BLaER1 (cell line): ENCODE results near the gene DMRT2.

ENCODE experiments used
- H3K27ac ChIP-seq: shearing (Covaris generic); formaldehyde crosslinking; 2 replicates; pipeline ENCODE4 v1.8.1; 2022
- H3K27me3 ChIP-seq: shearing (Covaris generic); formaldehyde crosslinking; 2 replicates; pipeline ENCODE4 v1.8.1; 2022
- H3K36me3 ChIP-seq: shearing (Covaris generic); formaldehyde crosslinking; 2 replicates; pipeline ENCODE4 v1.8.1; 2022
- H3K4me1 ChIP-seq: shearing (Covaris generic); formaldehyde crosslinking; 2 replicates; pipeline ENCODE4 v1.8.1; 2022
- H3K4me2 ChIP-seq: shearing (Covaris generic); formaldehyde crosslinking; 2 replicates; pipeline ENCODE4 v1.8.1; 2022
- H3K4me3 ChIP-seq: shearing (Covaris generic); formaldehyde crosslinking; 2 replicates; pipeline ENCODE4 v1.8.1; 2022
- H3K9ac ChIP-seq: shearing (Covaris generic); formaldehyde crosslinking; 2 replicates; pipeline ENCODE4 v1.8.1; 2022
- H3K9me3 ChIP-seq: shearing (Covaris generic); formaldehyde crosslinking; 2 replicates; pipeline ENCODE4 v1.8.1; 2022
- H4K20me1 ChIP-seq: shearing (Covaris generic); formaldehyde crosslinking; 2 replicates; pipeline ENCODE4 v1.8.1; 2022
- Cebpa-rat ChIP-seq: shearing (Covaris generic); IDR thresholded peaks from 2 replicates; pipeline ENCODE4 v1.8.1; 2022

The DMRT2 gene

GRCh38 chr9:1083325-1083913 lies 33.3 kb downstream of the DMRT2 start:
- Histone ChIP-seq H4K20me1 (no peaks in the 10 kb centered on the region), H3K4me3 (no peak overlapping the region), H3K4me1 (peaks cover 4% of the 10 kb centered on the region), H3K4me2 (no peak overlapping the region), H3K36me3 (no peaks in the 10 kb centered on the region), H3K27me3 (no peaks in the 10 kb centered on the region), H3K27ac (no peak overlapping the region), H3K9me3 (no peaks in the 10 kb centered on the region), H3K9ac (no peak overlapping the region)
- TF ChIP-seq Cebpa-rat: no peak

- H3K4me3 ChIP-seq: no peak overlapping the region
- no peak overlapping the region for H3K27ac ChIP-seq
- no peaks in the 10 kb centered on the region for H3K27me3 ChIP-seq
- H3K4me1 ChIP-seq: no peaks in the 10 kb centered on the region
- H3K4me2 ChIP-seq: no peak overlapping the region
- TF ChIP-seq Cebpa-rat: no peak
- no peaks in the 10 kb centered on the region for H3K9me3 ChIP-seq
- no peaks in the 10 kb centered on the region for H4K20me1 ChIP-seq
- no peaks in the 10 kb centered on the region for H3K36me3 ChIP-seq
- H3K9ac ChIP-seq: no peak overlapping the region
Measured at GRCh38 chr9:1085086-1085485, 34.9 kb downstream of the DMRT2 start.

- Histone ChIP-seq H3K9ac (no peak overlapping the region), H3K4me2 (no peak overlapping the region), H3K36me3 (no peaks in the 10 kb centered on the region), H3K27me3 (no peaks in the 10 kb centered on the region), H3K9me3 (no peaks in the 10 kb centered on the region), H3K27ac (no peak overlapping the region), H3K4me1 (no peaks in the 10 kb centered on the region), H3K4me3 (no peak overlapping the region), H4K20me1 (no peaks in the 10 kb centered on the region)
- TF ChIP-seq Cebpa-rat: no peak
Measured at GRCh38 chr9:1086517-1086916, 36.4 kb downstream of the DMRT2 start.

- H3K4me1 ChIP-seq: no peaks in the 10 kb centered on the region
- no peak overlapping the region for H3K4me3 ChIP-seq
- no peaks in the 10 kb centered on the region for H4K20me1 ChIP-seq
- H3K36me3 ChIP-seq: no peaks in the 10 kb centered on the region
- H3K27me3 ChIP-seq: no peaks in the 10 kb centered on the region
- peak; percentile 61; the same call in 1 of the 2 replicates for TF ChIP-seq Cebpa-rat
- H3K9me3 ChIP-seq: no peaks in the 10 kb centered on the region
- H3K27ac ChIP-seq: no peak overlapping the region
- no peak overlapping the region for H3K9ac ChIP-seq
- H3K4me2 ChIP-seq: no peak overlapping the region
Measured at GRCh38 chr9:1087120-1087881, 37.1 kb downstream of the DMRT2 start.

- no peaks in the 10 kb centered on the region for H3K4me1 ChIP-seq
- no peak overlapping the region for H3K9ac ChIP-seq
- no peaks in the 10 kb centered on the region for H3K27me3 ChIP-seq
- H3K4me3 ChIP-seq: no peak overlapping the region
- H3K36me3 ChIP-seq: no peaks in the 10 kb centered on the region
- no peak overlapping the region for H3K27ac ChIP-seq
- H3K4me2 ChIP-seq: no peak overlapping the region
- H3K9me3 ChIP-seq: no peaks in the 10 kb centered on the region
- no peaks in the 10 kb centered on the region for H4K20me1 ChIP-seq
- no peak for TF ChIP-seq Cebpa-rat
Measured at GRCh38 chr9:1094749-1095148, 44.6 kb downstream of the DMRT2 start.

- Histone ChIP-seq H3K9me3 (no peaks in the 10 kb centered on the region), H3K27me3 (no peaks in the 10 kb centered on the region), H3K27ac (no peak overlapping the region), H3K9ac (no peak overlapping the region), H3K4me2 (no peak overlapping the region), H3K36me3 (no peaks in the 10 kb centered on the region), H3K4me1 (no peaks in the 10 kb centered on the region), H3K4me3 (no peak overlapping the region), H4K20me1 (no peaks in the 10 kb centered on the region)
- TF ChIP-seq Cebpa-rat: no peak
Measured at GRCh38 chr9:1096155-1096964, 46.2 kb downstream of the DMRT2 start.

GRCh38 chr9:1098551-1098950 lies 48.4 kb downstream of the DMRT2 start:
- no peaks in the 10 kb centered on the region for H3K36me3 ChIP-seq
- no peak for TF ChIP-seq Cebpa-rat

GRCh38 chr9:1100201-1100600 lies 50.0 kb downstream of the DMRT2 start:
- no peak for TF ChIP-seq Cebpa-rat
- Histone ChIP-seq H3K9me3 (0 out of 2 replicates have a peak, but pooled peaks cover 6% of the 10 kb centered on the region), H4K20me1 (no peaks in the 10 kb centered on the region), H3K27ac (no peak overlapping the region), H3K36me3 (no peaks in the 10 kb centered on the region), H3K27me3 (no peaks in the 10 kb centered on the region), H3K4me3 (no peak overlapping the region), H3K9ac (no peak overlapping the region), H3K4me2 (no peak overlapping the region), H3K4me1 (no peaks in the 10 kb centered on the region)

More at GRCh38 chr9:1098551-1098950, 48.4 kb downstream of the DMRT2 start:
- Histone ChIP-seq H3K4me2 (no peak overlapping the region), H3K9me3 (no peaks in the 10 kb centered on the region), H3K4me3 (no peak overlapping the region), H3K4me1 (no peaks in the 10 kb centered on the region), H4K20me1 (no peaks in the 10 kb centered on the region), H3K27me3 (no peaks in the 10 kb centered on the region), H3K27ac (no peak overlapping the region), H3K9ac (no peak overlapping the region)

GRCh38 chr9:1100945-1101344 lies 50.8 kb downstream of the DMRT2 start:
- no peak overlapping the region for H3K27ac ChIP-seq
- TF ChIP-seq Cebpa-rat: no peak
- H4K20me1 ChIP-seq: no peaks in the 10 kb centered on the region
- H3K4me1 ChIP-seq: no peaks in the 10 kb centered on the region
- H3K27me3 ChIP-seq: no peaks in the 10 kb centered on the region
- no peaks in the 10 kb centered on the region for H3K36me3 ChIP-seq
- H3K9ac ChIP-seq: no peak overlapping the region
- peaks cover 13% of the 10 kb centered on the region for H3K9me3 ChIP-seq
- no peak overlapping the region for H3K4me2 ChIP-seq
- no peak overlapping the region for H3K4me3 ChIP-seq
